Keratinocyte (primary cell): ENCODE data around the gene PRR23A. TPM values are rescaled to one million over a fixed set of nuclear protein-coding genes. Genes with fewer than 3 reads are reported as not detected.

Experiments
- DNase-seq: peaks from one replicate; pipeline ENCODE4 v3.0.0-alpha.2; 2011; ENCODE audit warnings: low read depth, missing footprints, low spot score
- FAIRE-seq: peaks from 2 replicates; lab custom pipeline; 2011; peaks lifted over from hg19 to GRCh38; lab: Jason Lieb, UNC
- H2AFZ ChIP-seq: 2 replicates; pipeline ENCODE4 v1.6.0; 2012; ENCODE audit warnings: low read length, control low read depth, inconsistent platforms; ENCODE audit not compliant: control insufficient read depth
- H3K27ac ChIP-seq: 2 replicates; pipeline ENCODE4 v1.5.1; 2011; ENCODE audit warnings: low read length; ENCODE audit not compliant: control insufficient read depth, insufficient read depth
- H3K27me3 ChIP-seq: 3 replicates; pipeline ENCODE4 v1.6.0; 2011; ENCODE audit warnings: low read length; ENCODE audit not compliant: control insufficient read depth, insufficient read depth; ENCODE audit errors: extremely low read depth
- H3K36me3 ChIP-seq, 2 experiments: 2 replicates in 1 of 2; 3 replicates in 1 of 2; pipeline ENCODE4 v1.5.1; 2011; ENCODE audit warnings: low read length in 2 of 2, mild to moderate bottlenecking in 1 of 2; ENCODE audit not compliant: control insufficient read depth in 2 of 2, insufficient read depth in 2 of 2; ENCODE audit errors: extremely low read depth in 1 of 2
- H3K4me1 ChIP-seq: 3 replicates; pipeline ENCODE4 v1.5.1; 2011; ENCODE audit warnings: low read length; ENCODE audit not compliant: control insufficient read depth, insufficient read depth; ENCODE audit errors: extremely low read depth
- H3K4me2 ChIP-seq: 3 replicates; pipeline ENCODE4 v1.6.0; 2011; ENCODE audit warnings: low read depth, low read length; ENCODE audit not compliant: control insufficient read depth, insufficient read depth; ENCODE audit errors: extremely low read depth
- H3K4me3 ChIP-seq, 3 experiments: fragments of 200-600 bp in 1 of 3; sonication (generic) in 1 of 3; 2 replicates in 2 of 3; 3 replicates in 1 of 3; pipeline ENCODE4 v1.5.1; 2011 to 2016; ENCODE audit warnings: low read length in 3 of 3, mild to moderate bottlenecking in 3 of 3, control low read depth in 2 of 3, inconsistent platforms in 1 of 3, low read depth in 1 of 3, mixed read lengths in 1 of 3, mixed run types in 1 of 3, moderate library complexity in 1 of 3; ENCODE audit not compliant: control insufficient read depth in 2 of 3, insufficient read depth in 2 of 3; ENCODE audit errors: extremely low read depth in 1 of 3
- H3K79me2 ChIP-seq: 2 replicates; pipeline ENCODE4 v1.6.0; 2012; ENCODE audit warnings: low read length; ENCODE audit not compliant: control insufficient read depth, insufficient read depth
- H3K9ac ChIP-seq: 3 replicates; pipeline ENCODE4 v1.6.0; 2011; ENCODE audit warnings: low read length; ENCODE audit not compliant: control insufficient read depth, insufficient read depth; ENCODE audit errors: extremely low read depth
- H3K9me1 ChIP-seq: 3 replicates; pipeline ENCODE4 v1.6.0; 2011; ENCODE audit warnings: low read length; ENCODE audit not compliant: control insufficient read depth, insufficient read depth; ENCODE audit errors: extremely low read depth
- H3K9me3 ChIP-seq: 2 replicates; pipeline ENCODE4 v1.5.1; 2012; ENCODE audit warnings: low read depth, low read length; ENCODE audit not compliant: control insufficient read depth
- H4K20me1 ChIP-seq: 3 replicates; pipeline ENCODE4 v1.6.0; 2011; ENCODE audit warnings: low read length; ENCODE audit not compliant: control insufficient read depth, insufficient read depth; ENCODE audit errors: extremely low read depth
- EZH2 ChIP-seq: IDR thresholded peaks from one replicate; pipeline ENCODE4 v1.6.1; 2012; ENCODE audit warnings: inconsistent platforms, mild to moderate bottlenecking, low read length, moderate library complexity
- dilution Hi-C: fragments of 300-500 bp; cut with MboI; formaldehyde crosslinking; loops from one replicate; pipeline ENCODE4 v1.7.0; 2020; ENCODE audit warnings: low sequenced_read_pairs; ENCODE audit not compliant: extremely low pct_ligation_motif_present
- polyA minus RNA-seq, 3 experiments: library from RNA; depleted of rRNA, polyadenylated mRNA; stranded (reverse); fragments of >200 nt; gene quantifications; 1 replicate in 1 of 3; 2 replicates in 1 of 3; 3 replicates in 1 of 3; pipeline ENCODE4 v1.2.3, GENCODE V29; 2011
- polyA plus RNA-seq, 5 experiments: library from polyadenylated mRNA; depleted of rRNA in 3 of 5; stranded (reverse) in 3 of 5; stranded (forward) in 1 of 5; unstranded in 1 of 5; fragments of >200 nt; gene quantifications; 1 replicate in 1 of 5; 2 replicates in 3 of 5; 3 replicates in 1 of 5; pipeline versions ENCODE4 v1.2.1 to v1.2.3, GENCODE V29; 2011 to 2012; ENCODE audit warnings: missing spikeins in 2 of 5, low read depth in 1 of 5, low replicate concordance in 1 of 5
- TF ChIP-seq, protein P1 (sequence below), 3 experiments: IDR thresholded peaks in 1 of 3; conservative IDR thresholded peaks in 1 of 3; optimal IDR thresholded peaks in 1 of 3; 2 replicates in 2 of 3; 3 replicates in 1 of 3; pipeline versions ENCODE3 to v1.5.1; 2011; ENCODE audit warnings: low read length in 3 of 3, mild to moderate bottlenecking in 3 of 3, moderate library complexity in 2 of 3, control low read depth in 1 of 3, inconsistent platforms in 1 of 3; ENCODE audit not compliant: insufficient read depth in 2 of 3; ENCODE audit errors: extremely low read depth in 1 of 3

Gene PRR23A
- not detected in 3 replicates for polyA plus RNA-seq
- polyA plus RNA-seq (2011; ENCODE audit: low read depth), result not detected
- polyA plus RNA-seq (2011; cell fraction: cytosol; rRNA removed), result not detected in 2 replicates
- polyA plus RNA-seq (2011; cell fraction: nucleus; rRNA removed), result not detected in 2 replicates
- not detected in 2 replicates for polyA plus RNA-seq (2012; ENCODE audit: low replicate concordance)
- polyA minus RNA-seq, result not detected in 3 replicates
- not detected for polyA minus RNA-seq (2011; cell fraction: cytosol; rRNA and poly(A)+ RNA removed)
- polyA minus RNA-seq (2011; cell fraction: nucleus; rRNA and poly(A)+ RNA removed), result not detected in 2 replicates

GRCh38 chr3:139006051-139006716, at the start of gene PRR23A:
TSS of gene PRR23A (minus strand) at chr3:139006268. CDS start at chr3:139006268, 0 bp downstream.
- no peak within 1 kb of the TSS for H3K4me2 ChIP-seq
- H3K79me2 ChIP-seq, result no peaks in the 10 kb centered on the region
- H3K36me3 ChIP-seq, result no peaks in the 10 kb centered on the region
- H4K20me1 ChIP-seq, result no peaks in the 10 kb centered on the region
- no peak for FAIRE-seq
- no peaks in the 10 kb centered on the region for H3K4me1 ChIP-seq
- no peaks in the 10 kb centered on the region for H3K9me3 ChIP-seq
- H3K9me1 ChIP-seq, result no peaks in the 10 kb centered on the region
- dilution Hi-C loops, result no loop called here
- H2AFZ ChIP-seq, result no peak within 1 kb of the TSS
- TF ChIP-seq EZH2, result no peak
- TF ChIP-seq, protein P1, sequence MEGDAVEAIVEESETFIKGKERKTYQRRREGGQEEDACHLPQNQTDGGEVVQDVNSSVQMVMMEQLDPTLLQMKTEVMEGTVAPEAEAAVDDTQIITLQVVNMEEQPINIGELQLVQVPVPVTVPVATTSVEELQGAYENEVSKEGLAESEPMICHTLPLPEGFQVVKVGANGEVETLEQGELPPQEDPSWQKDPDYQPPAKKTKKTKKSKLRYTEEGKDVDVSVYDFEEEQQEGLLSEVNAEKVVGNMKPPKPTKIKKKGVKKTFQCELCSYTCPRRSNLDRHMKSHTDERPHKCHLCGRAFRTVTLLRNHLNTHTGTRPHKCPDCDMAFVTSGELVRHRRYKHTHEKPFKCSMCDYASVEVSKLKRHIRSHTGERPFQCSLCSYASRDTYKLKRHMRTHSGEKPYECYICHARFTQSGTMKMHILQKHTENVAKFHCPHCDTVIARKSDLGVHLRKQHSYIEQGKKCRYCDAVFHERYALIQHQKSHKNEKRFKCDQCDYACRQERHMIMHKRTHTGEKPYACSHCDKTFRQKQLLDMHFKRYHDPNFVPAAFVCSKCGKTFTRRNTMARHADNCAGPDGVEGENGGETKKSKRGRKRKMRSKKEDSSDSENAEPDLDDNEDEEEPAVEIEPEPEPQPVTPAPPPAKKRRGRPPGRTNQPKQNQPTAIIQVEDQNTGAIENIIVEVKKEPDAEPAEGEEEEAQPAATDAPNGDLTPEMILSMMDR (optimal IDR thresholded peaks at IDR 0.05 in 1 of 3, IDR thresholded peaks at IDR 0.05 in 1 of 3, conservative IDR thresholded peaks at IDR 0.05 in 1 of 3; ENCODE audit: extremely low read depth in 1 of 3, insufficient read depth in 2 of 3, low read length in 3 of 3), result no peak
- H3K27me3 ChIP-seq, result no peaks in the 10 kb centered on the region
- H3K27ac ChIP-seq, result no peak within 1 kb of the TSS
- no peak for DNase-seq
- H3K4me3 ChIP-seq, result no peak within 1 kb of the TSS
- H3K9ac ChIP-seq, result no peak within 1 kb of the TSS

- Histone ChIP-seq H3K4me1 (no peaks in the 10 kb centered on the region), H3K36me3 (no peaks in the 10 kb centered on the region), H2AFZ (no peak overlapping the region), H3K27me3 (no peaks in the 10 kb centered on the region), H3K9ac (no peak overlapping the region), H3K4me3 (no peak overlapping the region), H4K20me1 (no peaks in the 10 kb centered on the region), H3K9me3 (no peaks in the 10 kb centered on the region), H3K27ac (no peak overlapping the region), H3K79me2 (no peaks in the 10 kb centered on the region), H3K9me1 (no peaks in the 10 kb centered on the region), H3K4me2 (no peak overlapping the region)
- dilution Hi-C loops, result no loop called here
- no peak for TF ChIP-seq EZH2
- DNase-seq (no peak), FAIRE-seq (no peak)
Observed at GRCh38 chr3:139052802-139053600, 46.9 kb upstream of the PRR23A start.
